ENCODE measurements around the gene SNAPC5.
"Not testable (repeated sequence)": the region's sequence is repeated elsewhere in the genome, so short reads cannot be mapped to it uniquely, and the experiment has no call there.

Gene SNAPC5

GRCh38 chr15:66497502-66498455 lies at the start of gene SNAPC5:
Gene SNAPC5 (minus strand): TSS chr15:66497762. CDS start chr15:66497731, 31 bp downstream.
- peak; percentile 96 to 97 for DNase-seq

- DNase-seq, result no peak
Measured at GRCh38 chr15:66545255-66545654, 47.7 kb upstream of the SNAPC5 start.

GRCh38 chr15:66542896-66543295 lies 45.3 kb upstream of the SNAPC5 start:
- DNase-seq, result no peak

GRCh38 chr15:66535056-66535455 lies 37.5 kb upstream of the SNAPC5 start:
- no peak for DNase-seq

- DNase-seq, result no peak
Measured at GRCh38 chr15:66524838-66525237, 27.3 kb upstream of the SNAPC5 start.

GRCh38 chr15:66523926-66524325 lies 26.4 kb upstream of the SNAPC5 start:
- DNase-seq, result no peak

- DNase-seq, result no peak
Measured at GRCh38 chr15:66515901-66516322, 18.4 kb upstream of the SNAPC5 start.

- no peak for DNase-seq
Measured at GRCh38 chr15:66514586-66514985, 17.0 kb upstream of the SNAPC5 start.

GRCh38 chr15:66508293-66508883 lies 10.8 kb upstream of the SNAPC5 start:
- no peak for DNase-seq

- DNase-seq, result no peak
Measured at GRCh38 chr15:66505818-66506217, 8.3 kb upstream of the SNAPC5 start.

- no peak for DNase-seq
Measured at GRCh38 chr15:66505430-66505811, 7.9 kb upstream of the SNAPC5 start.

GRCh38 chr15:66504563-66505429 lies 7.2 kb upstream of the SNAPC5 start, which contains the start of the genes RPL4 and ZWILCH:
Gene RPL4 (minus strand): TSS chr15:66504855. CDS start chr15:66504790, 65 bp downstream.
Gene ZWILCH (plus strand): TSS chr15:66505326. CDS start chr15:66505339, 13 bp downstream.
- peak; percentile 84 to 90 for DNase-seq

- DNase-seq, result no peak
Measured at GRCh38 chr15:66503780-66504562, 6.4 kb upstream of the SNAPC5 start.

GRCh38 chr15:66503041-66503648 lies 5.6 kb upstream of the SNAPC5 start:
- DNase-seq, result not testable (repeated sequence)

GRCh38 chr15:66502491-66502890 lies 4.9 kb upstream of the SNAPC5 start:
- DNase-seq, result peak in 1 of 2 donors; percentile 18

- DNase-seq, result not testable (repeated sequence)
Measured at GRCh38 chr15:66500346-66500745, 2.8 kb upstream of the SNAPC5 start.

GRCh38 chr15:66498501-66499386 lies 1.2 kb upstream of the SNAPC5 start:
- DNase-seq, result peak in 1 of 2 donors; percentile 69

GRCh38 chr15:66496951-66497501 lies 536 bp downstream of the SNAPC5 start:
- no peak for DNase-seq

- DNase-seq, result no peak
Measured at GRCh38 chr15:66494262-66494661, 3.3 kb downstream of the SNAPC5 start.

GRCh38 chr15:66491846-66492245 lies 5.7 kb downstream of the SNAPC5 start:
- no peak for DNase-seq
